IMR-90 (cell line): Measurements from ENCODE around the gene TRPM6. TPM values are rescaled to one million over a fixed set of nuclear protein-coding genes. Genes with fewer than 3 reads are reported as not detected.

Experiments used
- ATAC-seq: fragments of 200-7000 bp; cut with Tn5 transposase; 2 replicates; pipeline ENCODE4 v1.9.1; 2020; ENCODE audit warnings: low read depth, mild to moderate bottlenecking, moderate library complexity
- BruUV-seq: library from RNA; stranded (reverse); fragments of 400-500 nt; replicated peaks from 2 replicates; lab custom pipeline; 2021; lab: Mats Ljungman, UMichigan
- CTCF ChIA-PET: fragments of 300-600 bp; formaldehyde crosslinking; extraction: SDS; loops from one replicate; lab custom pipeline; 2021; ENCODE audit warnings: antibody characterized with exemption; lab: Yijun Ruan, JAX
- POLR2A ChIA-PET: fragments of 300-600 bp; sonication (Branson Sonifier 250); formaldehyde crosslinking; loops from one replicate; lab custom pipeline; 2022; ENCODE audit warnings: antibody characterized with exemption; ENCODE audit not compliant: unreplicated experiment; lab: Charles Lee
- DNase-seq: peaks from one replicate; pipeline ENCODE4 v3.0.0; 2013
- H2AFZ ChIP-seq: replicated peaks from 2 replicates; pipeline ENCODE3; 2013; ENCODE audit warnings: low read length, mild to moderate bottlenecking; ENCODE audit not compliant: poor library complexity
- H2AK5ac ChIP-seq: 2 replicates; pipeline ENCODE4 v1.6.1; 2013; ENCODE audit warnings: low read depth, low read length, inconsistent platforms
- H2AK9ac ChIP-seq: replicated peaks from 2 replicates; pipeline ENCODE3; 2013; ENCODE audit warnings: mild to moderate bottlenecking, low read depth, low read length, moderate library complexity; ENCODE audit not compliant: poor library complexity
- H2BK120ac ChIP-seq: 2 replicates; pipeline ENCODE4 v1.6.1; 2013; ENCODE audit warnings: low read depth, low read length, inconsistent platforms
- H2BK15ac ChIP-seq: 3 replicates; pipeline ENCODE4 v1.6.1; 2013; ENCODE audit warnings: low read depth, low read length, inconsistent platforms
- H2BK20ac ChIP-seq: 2 replicates; pipeline ENCODE4 v1.6.1; 2013; ENCODE audit warnings: low read depth, mild to moderate bottlenecking, inconsistent platforms, low read length, moderate library complexity
- H2BK5ac ChIP-seq: 2 replicates; pipeline ENCODE4 v1.6.1; 2013; ENCODE audit warnings: mild to moderate bottlenecking, low read depth, low read length, inconsistent platforms; ENCODE audit not compliant: poor library complexity, severe bottlenecking
- H3K14ac ChIP-seq: replicated peaks from 2 replicates; pipeline ENCODE4 v1.6.1; 2013; ENCODE audit warnings: low read depth, low read length, inconsistent platforms
- H3K18ac ChIP-seq: 2 replicates; pipeline ENCODE4 v1.6.1; 2013; ENCODE audit warnings: low read depth, low read length, control low read depth
- H3K23ac ChIP-seq: 2 replicates; pipeline ENCODE4 v1.6.1; 2013; ENCODE audit warnings: low read depth, low read length, inconsistent platforms
- H3K27ac ChIP-seq: 2 replicates; pipeline ENCODE4 v1.5.1; 2013; ENCODE audit warnings: mild to moderate bottlenecking, control low read depth, low read length; ENCODE audit not compliant: insufficient read depth
- H3K27me3 ChIP-seq: 2 replicates; pipeline ENCODE4 v1.6.1; 2013; ENCODE audit warnings: low read length; ENCODE audit not compliant: control insufficient read depth, insufficient read depth
- H3K36me3 ChIP-seq: 2 replicates; pipeline ENCODE4 v1.6.1; 2013; ENCODE audit warnings: low read length, mixed read lengths; ENCODE audit not compliant: control insufficient read depth, insufficient read depth
- H3K4ac ChIP-seq: 2 replicates; pipeline ENCODE4 v1.6.1; 2013; ENCODE audit warnings: low read depth, low read length, inconsistent platforms
- H3K4me1 ChIP-seq: 2 replicates; pipeline ENCODE4 v1.6.1; 2013; ENCODE audit warnings: low read length, mixed read lengths; ENCODE audit not compliant: control insufficient read depth, insufficient read depth
- H3K4me2 ChIP-seq: 2 replicates; pipeline ENCODE4 v1.6.1; 2013; ENCODE audit warnings: low read depth, mild to moderate bottlenecking, control low read depth, low read length, moderate library complexity
- H3K4me3 ChIP-seq: 2 replicates; pipeline ENCODE4 v1.5.1; 2013; ENCODE audit warnings: low read depth, mild to moderate bottlenecking, control low read depth, low read length, moderate library complexity; ENCODE audit not compliant: insufficient read depth
- H3K56ac ChIP-seq: 2 replicates; pipeline ENCODE4 v1.6.1; 2013; ENCODE audit warnings: low read length, inconsistent platforms; ENCODE audit not compliant: insufficient read depth; ENCODE audit errors: extremely low read depth
- H3K79me1 ChIP-seq, 2 experiments: 2 replicates each; pipeline ENCODE4 v1.6.1; 2013; ENCODE audit warnings: low read length in 2 of 2, inconsistent platforms in 1 of 2, low read depth in 1 of 2
- H3K9ac ChIP-seq: 2 replicates; pipeline ENCODE4 v1.6.1; 2013; ENCODE audit warnings: low read depth, low read length, control low read depth
- H3K9me1 ChIP-seq: 2 replicates; pipeline ENCODE4 v1.6.1; 2013; ENCODE audit warnings: low read length, inconsistent platforms; ENCODE audit not compliant: insufficient read depth
- H3K9me3 ChIP-seq: 2 replicates; pipeline ENCODE4 v1.6.1; 2013; ENCODE audit warnings: low read length; ENCODE audit not compliant: control insufficient read depth, insufficient read depth
- H4K20me1 ChIP-seq: 2 replicates; pipeline ENCODE4 v1.6.1; 2013; ENCODE audit warnings: low read length, inconsistent platforms; ENCODE audit not compliant: insufficient read depth
- H4K5ac ChIP-seq: 2 replicates; pipeline ENCODE4 v1.6.1; 2013; ENCODE audit warnings: mild to moderate bottlenecking, low read depth, low read length, control low read depth
- H4K8ac ChIP-seq, 2 experiments: 2 replicates each; pipeline ENCODE4 v1.6.1; 2013; ENCODE audit warnings: low read depth in 2 of 2, low read length in 2 of 2, control low read depth in 1 of 2, inconsistent platforms in 1 of 2
- H4K91ac ChIP-seq: 2 replicates; pipeline ENCODE4 v1.6.1; 2013; ENCODE audit warnings: low read depth, low read length, inconsistent platforms; ENCODE audit not compliant: insufficient read depth
- BHLHE40 ChIP-seq: fragments of 150-350 bp; IDR thresholded peaks from 2 replicates; pipeline ENCODE4 v1.6.1; 2016; ENCODE audit warnings: mild to moderate bottlenecking, low read depth, low read length
- CEBPB ChIP-seq: IDR thresholded peaks from 2 replicates; pipeline ENCODE4 v1.6.1; 2012; ENCODE audit warnings: low read depth, low read length, improper control_type of control experiment
- CHD1 ChIP-seq: IDR thresholded peaks from 2 replicates; pipeline ENCODE4 v1.6.1; 2012; ENCODE audit warnings: low read depth, low read length, improper control_type of control experiment
- FOS ChIP-seq: fragments of 150-350 bp; IDR thresholded peaks from 2 replicates; pipeline ENCODE4 v1.6.1; 2016; ENCODE audit warnings: low read depth, low read length
- MAFK ChIP-seq: IDR thresholded peaks from 2 replicates; pipeline ENCODE4 v1.6.1; 2012; ENCODE audit warnings: low read depth, low read length, improper control_type of control experiment
- MAZ ChIP-seq: IDR thresholded peaks from 2 replicates; pipeline ENCODE4 v1.6.1; 2012; ENCODE audit warnings: low read depth, mild to moderate bottlenecking, low read length, improper control_type of control experiment, moderate library complexity, borderline replicate concordance
- MXI1 ChIP-seq: IDR thresholded peaks from 2 replicates; pipeline ENCODE4 v1.6.1; 2012; ENCODE audit warnings: low read depth, mild to moderate bottlenecking, low read length, moderate library complexity, borderline replicate concordance
- NFE2L2 ChIP-seq: fragments of 150-350 bp; IDR thresholded peaks from 2 replicates; pipeline ENCODE4 v1.6.1; 2016; ENCODE audit warnings: low read depth, mild to moderate bottlenecking, low read length
- POLR2A ChIP-seq: IDR thresholded peaks from 2 replicates; pipeline ENCODE4 v1.6.1; 2012; ENCODE audit warnings: mild to moderate bottlenecking, low read depth, low read length
- RAD21 ChIP-seq: IDR thresholded peaks from 2 replicates; pipeline ENCODE4 v1.6.1; 2012; ENCODE audit warnings: low read length, improper control_type of control experiment
- RCOR1 ChIP-seq: IDR thresholded peaks from 2 replicates; pipeline ENCODE4 v1.6.1; 2012; ENCODE audit warnings: mild to moderate bottlenecking, low read length, improper control_type of control experiment; ENCODE audit not compliant: insufficient replicate concordance
- RFX5 ChIP-seq: IDR thresholded peaks from 2 replicates; pipeline ENCODE4 v1.8.0; 2012; ENCODE audit warnings: low read depth, mild to moderate bottlenecking, low read length, moderate library complexity
- SMC3 ChIP-seq: fragments of 150-350 bp; IDR thresholded peaks from 2 replicates; pipeline ENCODE4 v1.6.1; 2016; ENCODE audit warnings: low read depth, mild to moderate bottlenecking, antibody characterized with exemption, low read length, moderate library complexity
- WGBS, 2 experiments: methylation state at CpG; one replicate each; pipeline versions ENCODE4 v1.1.5 to v1.1.7; 2013; ENCODE audit warnings: missing lambda C conversion rate in 2 of 2; ENCODE audit not compliant: insufficient read length in 1 of 2; ENCODE audit errors: extremely low coverage in 2 of 2; 5-methylcytosine and 5-hydroxymethylcytosine counted together
- dilution Hi-C: fragments of 300-500 bp; cut with HindIII; formaldehyde crosslinking; loops from one replicate; pipeline ENCODE4 v1.14.3; 2018; ENCODE audit warnings: low sequenced_read_pairs; ENCODE audit not compliant: unreplicated experiment
- in situ Hi-C: fragments of 300-500 bp; cut with MboI; formaldehyde crosslinking; loops from 3 replicates; pipeline ENCODE4 v1.14.3; 2019; ENCODE audit warnings: low sequenced_read_pairs, inconsistent platforms, mixed read lengths
- intact Hi-C: fragments of 100-400 bp; cut with micrococcal nuclease; formaldehyde crosslinking; loops from 2 replicates; pipeline ENCODE4 v1.10.0; 2022
- polyA plus RNA-seq, 3 experiments: library from polyadenylated mRNA; depleted of rRNA; stranded (reverse); fragments of >200 nt; gene quantifications; 2 replicates each; pipeline ENCODE4 v1.2.3, GENCODE V29; 2012; ENCODE audit warnings: low replicate concordance in 1 of 3
- total RNA-seq: library from RNA; depleted of rRNA; stranded (reverse); fragments of >200 nt; gene quantifications from 2 replicates; pipeline ENCODE4 v1.2.3, GENCODE V29; 2012
- TF ChIP-seq, protein P1 (sequence below): fragments of 150-350 bp; IDR thresholded peaks from 2 replicates; pipeline ENCODE4 v1.6.1; 2016; ENCODE audit warnings: low read depth, mild to moderate bottlenecking, low read length, moderate library complexity, borderline replicate concordance
- TF ChIP-seq, protein P2 (sequence below): conservative IDR thresholded peaks from 2 replicates; pipeline ENCODE4 v1.5.1; 2012; ENCODE audit warnings: mild to moderate bottlenecking, low read depth, low read length, improper control_type of control experiment
- TF ChIP-seq, protein P3 (sequence below): fragments of 150-350 bp; IDR thresholded peaks from 2 replicates; pipeline ENCODE4 v1.6.1; 2017; ENCODE audit warnings: mild to moderate bottlenecking, antibody characterized with exemption, low read length, low read depth

The TRPM6 gene
- total and polyA plus RNA-seq, 2 of the 4 experiments (the other 2 are of a cell fraction), result under 0.01 to 0.02 TPM

DNA sequence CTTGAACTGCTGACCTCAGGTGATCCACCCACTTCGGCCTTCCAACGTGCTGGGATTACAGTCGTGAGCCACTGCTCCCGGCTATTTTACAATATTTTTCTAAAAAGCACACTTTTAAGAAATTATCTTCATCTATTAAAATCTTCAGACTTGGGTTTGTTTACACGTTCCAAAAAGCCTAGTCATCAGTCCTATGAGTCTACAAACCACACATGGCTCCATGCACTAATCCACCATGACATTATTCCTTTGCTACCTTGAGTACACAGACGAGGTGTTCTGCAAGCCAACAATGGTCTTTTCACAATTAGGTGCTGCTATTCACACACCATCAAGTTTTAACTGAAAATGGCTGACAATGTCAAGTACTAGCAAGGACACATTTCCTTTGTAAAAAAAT is 41.0 kb downstream of the TRPM6 start:
- H3K4me2 ChIP-seq, result no peak overlapping the region
- H4K20me1 ChIP-seq, result no peaks in the 10 kb centered on the region
- dilution Hi-C loops (no loop called here), in situ Hi-C loops (no loop called here), intact Hi-C loops (no loop called here)
- no peaks in the 10 kb centered on the region for H3K36me3 ChIP-seq
- BruUV-seq, result no TSS peak
- H3K9me1 ChIP-seq, result no peaks in the 10 kb centered on the region
- H2BK20ac ChIP-seq, result no peak overlapping the region
- DNase-seq (peak; percentile 6), ATAC-seq (no peak)
- no peak overlapping the region for H2BK5ac ChIP-seq
- H4K91ac ChIP-seq, result no peak overlapping the region
- H2AK9ac ChIP-seq, result no peak overlapping the region
- H3K18ac ChIP-seq, result no peak overlapping the region
- no peak overlapping the region for H2BK15ac ChIP-seq
- no peak overlapping the region for H4K8ac ChIP-seq
- TF ChIP-seq BHLHE40, result no peak
- TF ChIP-seq, protein P1, sequence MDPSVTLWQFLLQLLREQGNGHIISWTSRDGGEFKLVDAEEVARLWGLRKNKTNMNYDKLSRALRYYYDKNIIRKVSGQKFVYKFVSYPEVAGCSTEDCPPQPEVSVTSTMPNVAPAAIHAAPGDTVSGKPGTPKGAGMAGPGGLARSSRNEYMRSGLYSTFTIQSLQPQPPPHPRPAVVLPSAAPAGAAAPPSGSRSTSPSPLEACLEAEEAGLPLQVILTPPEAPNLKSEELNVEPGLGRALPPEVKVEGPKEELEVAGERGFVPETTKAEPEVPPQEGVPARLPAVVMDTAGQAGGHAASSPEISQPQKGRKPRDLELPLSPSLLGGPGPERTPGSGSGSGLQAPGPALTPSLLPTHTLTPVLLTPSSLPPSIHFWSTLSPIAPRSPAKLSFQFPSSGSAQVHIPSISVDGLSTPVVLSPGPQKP, result no peak
- TF ChIP-seq, protein P2, sequence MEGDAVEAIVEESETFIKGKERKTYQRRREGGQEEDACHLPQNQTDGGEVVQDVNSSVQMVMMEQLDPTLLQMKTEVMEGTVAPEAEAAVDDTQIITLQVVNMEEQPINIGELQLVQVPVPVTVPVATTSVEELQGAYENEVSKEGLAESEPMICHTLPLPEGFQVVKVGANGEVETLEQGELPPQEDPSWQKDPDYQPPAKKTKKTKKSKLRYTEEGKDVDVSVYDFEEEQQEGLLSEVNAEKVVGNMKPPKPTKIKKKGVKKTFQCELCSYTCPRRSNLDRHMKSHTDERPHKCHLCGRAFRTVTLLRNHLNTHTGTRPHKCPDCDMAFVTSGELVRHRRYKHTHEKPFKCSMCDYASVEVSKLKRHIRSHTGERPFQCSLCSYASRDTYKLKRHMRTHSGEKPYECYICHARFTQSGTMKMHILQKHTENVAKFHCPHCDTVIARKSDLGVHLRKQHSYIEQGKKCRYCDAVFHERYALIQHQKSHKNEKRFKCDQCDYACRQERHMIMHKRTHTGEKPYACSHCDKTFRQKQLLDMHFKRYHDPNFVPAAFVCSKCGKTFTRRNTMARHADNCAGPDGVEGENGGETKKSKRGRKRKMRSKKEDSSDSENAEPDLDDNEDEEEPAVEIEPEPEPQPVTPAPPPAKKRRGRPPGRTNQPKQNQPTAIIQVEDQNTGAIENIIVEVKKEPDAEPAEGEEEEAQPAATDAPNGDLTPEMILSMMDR, result no peak
- no peak for TF ChIP-seq RFX5
- TF ChIP-seq, protein P3, sequence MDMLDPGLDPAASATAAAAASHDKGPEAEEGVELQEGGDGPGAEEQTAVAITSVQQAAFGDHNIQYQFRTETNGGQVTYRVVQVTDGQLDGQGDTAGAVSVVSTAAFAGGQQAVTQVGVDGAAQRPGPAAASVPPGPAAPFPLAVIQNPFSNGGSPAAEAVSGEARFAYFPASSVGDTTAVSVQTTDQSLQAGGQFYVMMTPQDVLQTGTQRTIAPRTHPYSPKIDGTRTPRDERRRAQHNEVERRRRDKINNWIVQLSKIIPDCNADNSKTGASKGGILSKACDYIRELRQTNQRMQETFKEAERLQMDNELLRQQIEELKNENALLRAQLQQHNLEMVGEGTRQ, result no peak
- no peak for TF ChIP-seq RAD21
- no peak for TF ChIP-seq RCOR1
- no peak for TF ChIP-seq FOS
- no peak for TF ChIP-seq MAFK
- no peak for TF ChIP-seq CHD1
- TF ChIP-seq NFE2L2, result no peak
- no peak for TF ChIP-seq SMC3
- TF ChIP-seq CEBPB, result no peak
- no peak for TF ChIP-seq MXI1
- no peak for TF ChIP-seq MAZ
- no peak for TF ChIP-seq POLR2A
- H3K27me3 ChIP-seq, result no peaks in the 10 kb centered on the region
- WGBS, 2 experiments, result 67% methylated on average over 4 of the region's 6 CpGs; no CpG with 5 or more reads in 1 of the 2 experiments
- no peaks in the 10 kb centered on the region for H3K79me1 ChIP-seq
- H2AK5ac ChIP-seq, result no peak overlapping the region
- POLR2A ChIA-PET, result no interaction called here
- no peak overlapping the region for H3K56ac ChIP-seq
- H3K23ac ChIP-seq, result no peak overlapping the region
- H2AFZ ChIP-seq, result no peak overlapping the region
- no peaks in the 10 kb centered on the region for H3K9me3 ChIP-seq
- no peak overlapping the region for H3K9ac ChIP-seq
- CTCF ChIA-PET, result no interaction called here
- no peak overlapping the region for H2BK120ac ChIP-seq
- H3K4me1 ChIP-seq, result no peaks in the 10 kb centered on the region
- H3K4me3 ChIP-seq, result no peak overlapping the region
- H3K14ac ChIP-seq, result no peak overlapping the region
- H4K5ac ChIP-seq, result no peak overlapping the region
- H3K4ac ChIP-seq, result no peak overlapping the region
- no peak overlapping the region for H3K27ac ChIP-seq
